Activated naive CD4-positive, alpha-beta T cell treated with anti-CD3 and anti-CD28 coated beads, Interleukin-2, amount 50 U/mL, for 24 hours (primary cell): ENCODE results near the gene ARSB.
"Not testable (repeated sequence)": the region's sequence is repeated elsewhere in the genome, so short reads cannot be mapped to it uniquely, and the experiment has no call there.

ENCODE experiments used
- H3K27ac Mint-ChIP-seq: one replicate; pipeline ENCODE4 v1.8.0; 2021; ENCODE audit warnings: mild to moderate bottlenecking, mixed read lengths
- H3K27me3 Mint-ChIP-seq: one replicate; pipeline ENCODE4 v1.8.0; 2021; ENCODE audit warnings: mixed read lengths
- H3K36me3 Mint-ChIP-seq: one replicate; pipeline ENCODE4 v1.8.0; 2021; ENCODE audit warnings: mixed read lengths
- H3K4me1 Mint-ChIP-seq: one replicate; pipeline ENCODE4 v1.8.0; 2021; ENCODE audit warnings: mixed read lengths
- H3K4me3 Mint-ChIP-seq: one replicate; pipeline ENCODE4 v1.8.0; 2021; ENCODE audit warnings: mild to moderate bottlenecking, mixed read lengths
- H3K9me3 Mint-ChIP-seq: one replicate; pipeline ENCODE4 v1.8.0; 2021; ENCODE audit warnings: mixed read lengths

ARSB gene

GRCh38 chr5:78741019-78741418 is 244.1 kb downstream of the ARSB start:
- Mint-ChIP-seq H3K36me3 (no peaks in the 10 kb centered on the region), H3K27me3 (peaks cover 5% of the 10 kb centered on the region), H3K4me3 (no peak overlapping the region), H3K9me3 (no peaks in the 10 kb centered on the region), H3K27ac (no peak overlapping the region), H3K4me1 (no peaks in the 10 kb centered on the region)

GRCh38 chr5:78738693-78739300 is 246.3 kb downstream of the ARSB start:
- Mint-ChIP-seq H3K36me3 (no peaks in the 10 kb centered on the region), H3K27me3 (peaks cover 3% of the 10 kb centered on the region), H3K27ac (no peak overlapping the region), H3K4me1 (no peaks in the 10 kb centered on the region), H3K9me3 (no peaks in the 10 kb centered on the region), H3K4me3 (no peak overlapping the region)

- Mint-ChIP-seq H3K27me3 (peaks cover 3% of the 10 kb centered on the region), H3K9me3 (no peaks in the 10 kb centered on the region), H3K36me3 (no peaks in the 10 kb centered on the region), H3K27ac (no peak overlapping the region), H3K4me1 (no peaks in the 10 kb centered on the region), H3K4me3 (no peak overlapping the region)
These were observed 247.0 kb downstream of the ARSB start for GRCh38 chr5:78738104-78738503.

- Mint-ChIP-seq H3K4me3 (no peak overlapping the region), H3K27me3 (no peaks in the 10 kb centered on the region), H3K4me1 (no peaks in the 10 kb centered on the region), H3K9me3 (no peaks in the 10 kb centered on the region), H3K36me3 (no peaks in the 10 kb centered on the region), H3K27ac (no peak overlapping the region)
These were observed 249.2 kb downstream of the ARSB start for GRCh38 chr5:78735834-78736463.

- H3K4me1 Mint-ChIP-seq: no peaks in the 10 kb centered on the region
- H3K9me3 Mint-ChIP-seq: no peaks in the 10 kb centered on the region
- no peaks in the 10 kb centered on the region for H3K27me3 Mint-ChIP-seq
- no peaks in the 10 kb centered on the region for H3K36me3 Mint-ChIP-seq
- H3K4me3 Mint-ChIP-seq: no peak overlapping the region
- no peak overlapping the region for H3K27ac Mint-ChIP-seq
These were observed 250.2 kb downstream of the ARSB start for GRCh38 chr5:78734950-78735349.

- H3K9me3 Mint-ChIP-seq: no peaks in the 10 kb centered on the region
- H3K4me3 Mint-ChIP-seq: no peak overlapping the region
- no peaks in the 10 kb centered on the region for H3K36me3 Mint-ChIP-seq
- no peaks in the 10 kb centered on the region for H3K27me3 Mint-ChIP-seq
- no peaks in the 10 kb centered on the region for H3K4me1 Mint-ChIP-seq
- no peak overlapping the region for H3K27ac Mint-ChIP-seq
These were observed 250.8 kb downstream of the ARSB start for GRCh38 chr5:78734094-78734845.

- not testable (repeated sequence) for H3K27ac Mint-ChIP-seq, H3K4me1 Mint-ChIP-seq, H3K4me3 Mint-ChIP-seq, H3K36me3 Mint-ChIP-seq, H3K9me3 Mint-ChIP-seq, H3K27me3 Mint-ChIP-seq
These were observed 252.4 kb downstream of the ARSB start for GRCh38 chr5:78732721-78733120.

GRCh38 chr5:78731884-78732283 is 253.2 kb downstream of the ARSB start:
- H3K4me3 Mint-ChIP-seq: no peak overlapping the region
- no peaks in the 10 kb centered on the region for H3K36me3 Mint-ChIP-seq
- no peaks in the 10 kb centered on the region for H3K9me3 Mint-ChIP-seq
- H3K4me1 Mint-ChIP-seq: no peaks in the 10 kb centered on the region
- H3K27ac Mint-ChIP-seq: no peak overlapping the region
- H3K27me3 Mint-ChIP-seq: no peaks in the 10 kb centered on the region

- no peak overlapping the region for H3K27ac Mint-ChIP-seq
- H3K4me1 Mint-ChIP-seq: no peaks in the 10 kb centered on the region
- H3K9me3 Mint-ChIP-seq: no peaks in the 10 kb centered on the region
- H3K36me3 Mint-ChIP-seq: no peaks in the 10 kb centered on the region
- H3K27me3 Mint-ChIP-seq: peaks cover 1% of the 10 kb centered on the region
- no peak overlapping the region for H3K4me3 Mint-ChIP-seq
These were observed 254.6 kb downstream of the ARSB start for GRCh38 chr5:78730300-78731094.

- Mint-ChIP-seq H3K4me1 (no peaks in the 10 kb centered on the region), H3K9me3 (no peaks in the 10 kb centered on the region), H3K27me3 (peaks cover 1% of the 10 kb centered on the region), H3K36me3 (no peaks in the 10 kb centered on the region), H3K4me3 (no peak overlapping the region), H3K27ac (no peak overlapping the region)
These were observed 257.0 kb downstream of the ARSB start for GRCh38 chr5:78727786-78728761.
